ENCODE measurements around the gene CDHR5. TPM values are rescaled to one million over a fixed set of nuclear protein-coding genes. Genes with fewer than 3 reads are reported as not detected.
"Not testable (repeated sequence)": the region's sequence is repeated elsewhere in the genome, so short reads cannot be mapped to it uniquely, and the experiment has no call there.

CDHR5 gene
- total RNA-seq, 1 donor: not detected

DNA sequence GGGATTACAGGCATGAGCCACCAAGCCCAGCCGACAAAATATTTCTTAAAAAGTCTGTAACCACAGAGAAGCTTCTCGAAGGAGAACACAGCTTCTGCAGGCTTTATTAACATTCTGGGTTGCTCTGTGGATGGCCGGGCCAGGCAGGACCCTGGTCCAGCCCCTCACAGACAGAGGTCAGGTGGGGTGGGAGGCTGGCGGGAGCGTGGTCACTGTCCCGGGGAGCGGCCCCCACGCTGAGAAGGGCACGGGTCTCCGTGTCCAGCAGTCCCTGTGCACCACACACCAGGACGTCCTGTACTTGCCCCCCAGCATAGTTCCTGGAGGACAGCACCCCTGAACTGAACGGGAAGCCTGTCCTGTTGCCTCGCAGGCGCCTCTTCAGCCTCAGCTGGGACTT, 31.7 kb upstream of the CDHR5 start:
- DNase-seq (ENCODE audit: low read depth): no peak
- no peak for TF ChIP-seq CTCF (IDR thresholded peaks at IDR 0.05; ENCODE audit: insufficient read depth, low read length)
- no peak overlapping the region for H3K4me3 ChIP-seq (ENCODE audit: low read depth, low read length)

DNA sequence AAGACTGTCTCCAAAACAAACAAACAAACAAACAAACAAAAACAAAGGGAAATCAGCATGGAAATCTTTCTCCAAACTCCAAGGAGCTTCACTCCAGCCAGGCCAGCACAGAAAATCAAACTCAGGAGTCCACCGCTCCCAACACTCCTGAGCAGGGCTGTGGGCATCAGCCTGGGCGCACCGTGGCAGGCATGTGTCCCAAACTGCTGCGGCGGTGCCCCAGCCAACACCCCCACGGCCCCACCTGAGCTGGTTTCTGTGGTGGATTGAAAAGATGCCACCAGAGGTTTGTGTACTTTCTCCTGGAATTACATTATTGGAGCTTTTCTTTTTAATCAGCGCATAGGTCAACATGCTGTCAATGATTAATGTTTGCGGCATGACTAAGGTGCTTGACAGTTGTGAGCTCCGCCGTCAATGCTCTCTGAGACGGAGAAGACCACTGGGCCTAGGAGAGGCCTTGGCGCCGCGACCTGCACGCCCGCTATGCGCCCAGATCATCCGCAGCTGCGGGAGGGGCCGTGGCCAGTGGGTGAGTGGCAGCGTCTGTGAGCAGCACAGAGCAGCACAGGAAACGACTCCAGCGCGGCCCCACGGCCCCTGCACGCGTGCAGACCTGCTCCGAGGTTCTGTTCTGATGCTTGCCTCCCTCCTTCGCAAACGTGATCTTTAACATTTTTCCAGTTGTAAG, 30.4 kb upstream of the CDHR5 start:
- no peak for DNase-seq (ENCODE audit: low read depth)
- H3K4me3 ChIP-seq (ENCODE audit: low read depth, low read length): no peak overlapping the region
- no peak for TF ChIP-seq CTCF (IDR thresholded peaks at IDR 0.05; ENCODE audit: insufficient read depth, low read length)

- H3K4me3 ChIP-seq (ENCODE audit: low read depth, low read length); DNase-seq (ENCODE audit: low read depth): not testable (repeated sequence)
These were observed 29.7 kb upstream of the CDHR5 start for GRCh38 chr11:654444-654843.

GRCh38 chr11:653837-654236, 29.1 kb upstream of the CDHR5 start:
- DNase-seq (ENCODE audit: low read depth): no peak
- no peak for TF ChIP-seq CTCF (IDR thresholded peaks at IDR 0.05; ENCODE audit: insufficient read depth, low read length)
- no peak overlapping the region for H3K4me3 ChIP-seq (ENCODE audit: low read depth, low read length)

- not testable (repeated sequence) for DNase-seq (ENCODE audit: low read depth); H3K4me3 ChIP-seq (ENCODE audit: low read depth, low read length)
These were observed 28.4 kb upstream of the CDHR5 start for GRCh38 chr11:653136-653535.

- no peak for TF ChIP-seq CTCF (IDR thresholded peaks at IDR 0.05; ENCODE audit: insufficient read depth, low read length)
- peak; percentile 20 for DNase-seq (ENCODE audit: low read depth)
- H3K4me3 ChIP-seq (ENCODE audit: low read depth, low read length): no peak overlapping the region
These were observed 25.7 kb upstream of the CDHR5 start for GRCh38 chr11:650482-650881.

DNA sequence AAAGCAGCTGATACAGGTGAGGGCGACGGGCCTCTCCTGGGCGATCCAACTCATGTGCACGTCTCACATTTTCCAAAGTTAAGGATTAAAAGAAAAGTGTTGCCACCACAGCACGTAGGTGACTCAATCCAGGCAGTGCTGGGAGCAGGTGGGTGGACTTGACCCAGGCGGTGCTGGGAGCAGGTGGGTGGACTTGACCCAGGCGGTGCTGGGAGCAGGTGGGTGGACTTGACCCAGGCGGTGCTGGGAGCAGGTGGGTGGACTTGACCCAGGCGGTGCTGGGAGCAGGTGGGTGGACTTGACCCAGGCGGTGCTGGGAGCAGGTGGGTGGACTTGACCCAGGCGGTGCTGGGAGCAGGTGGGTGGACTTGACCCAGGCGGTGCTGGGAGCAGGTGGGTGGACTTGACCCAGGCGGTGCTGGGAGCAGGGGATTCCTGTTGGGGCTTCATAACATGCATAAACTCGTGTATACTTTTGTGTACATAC, 23.0 kb upstream of the CDHR5 start:
- DNase-seq (ENCODE audit: low read depth); H3K4me3 ChIP-seq (ENCODE audit: low read depth, low read length): not testable (repeated sequence)

DNA sequence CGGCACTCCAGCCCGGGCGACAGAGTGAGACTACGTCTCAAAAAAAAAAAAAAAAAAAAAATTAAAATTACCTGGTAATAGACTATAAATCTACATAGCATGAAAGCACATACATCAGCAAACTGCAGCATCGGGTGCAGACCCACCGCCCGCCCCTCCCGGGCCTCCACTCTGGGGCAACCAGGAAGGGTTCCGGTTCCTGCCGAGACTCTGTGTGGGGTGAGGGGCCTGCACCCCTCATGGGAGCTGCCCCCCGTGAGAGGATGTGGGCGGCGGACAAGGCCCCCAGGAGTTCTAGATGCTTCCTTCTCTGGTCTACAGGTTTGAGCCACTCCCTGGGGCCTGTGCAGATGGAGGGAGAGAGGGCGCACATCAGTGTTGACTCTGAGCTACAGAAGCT, 21.5 kb upstream of the CDHR5 start:
- TF ChIP-seq CTCF (IDR thresholded peaks at IDR 0.05; ENCODE audit: insufficient read depth, low read length): no peak
- DNase-seq (ENCODE audit: low read depth): no peak
- H3K4me3 ChIP-seq (ENCODE audit: low read depth, low read length): no peak overlapping the region
